Common myeloid progenitor, CD34-positive (primary cell): Measurements from ENCODE around the gene DNAH9.

Source experiments
- CTCF ChIA-PET: fragments of 350-600 bp; sonication (Branson Sonifier 250); formaldehyde crosslinking; loops from one replicate; lab custom pipeline; 2021; ENCODE audit warnings: antibody characterized with exemption; lab: Charles Lee
- POLR2A ChIA-PET: fragments of 350-600 bp; sonication (Branson Sonifier 250); formaldehyde crosslinking; loops from one replicate; lab custom pipeline; 2021; ENCODE audit warnings: antibody characterized with exemption; lab: Charles Lee
- DNase-seq, 3 donors: peaks; one replicate each; pipeline versions ENCODE4 v3.0.0 to v3.0.0-alpha.2; 2013
- H3K27ac ChIP-seq, 2 experiments: 1 replicate in 1 of 2; 2 replicates in 1 of 2; pipeline ENCODE4 v1.7.0; 2013; ENCODE audit warnings: inconsistent platforms in 2 of 2, low read length in 2 of 2, mild to moderate bottlenecking in 2 of 2, low read depth in 1 of 2, moderate library complexity in 1 of 2; ENCODE audit not compliant: severe bottlenecking in 2 of 2, insufficient read depth in 1 of 2, poor library complexity in 1 of 2
- H3K27me3 ChIP-seq, 5 experiments: replicated peaks in 2 of 5; 1 replicate in 3 of 5; 2 replicates in 2 of 5; pipeline versions ENCODE4 v1.6.1 to v1.7.0; 2013; ENCODE audit warnings: low read length in 4 of 5, mild to moderate bottlenecking in 2 of 5, moderate library complexity in 2 of 5, inconsistent platforms in 1 of 5; ENCODE audit not compliant: insufficient read depth in 5 of 5, control insufficient read depth in 4 of 5
- H3K36me3 ChIP-seq, 4 experiments: 1 replicate in 2 of 4; 2 replicates in 2 of 4; pipeline versions ENCODE4 v1.6.1 to v1.7.0; 2013; ENCODE audit warnings: low read length in 3 of 4, control low read depth in 1 of 4, mild to moderate bottlenecking in 1 of 4; ENCODE audit not compliant: control insufficient read depth in 4 of 4, insufficient read depth in 4 of 4
- H3K4me1 ChIP-seq, 4 experiments: 1 replicate in 3 of 4; 2 replicates in 1 of 4; pipeline versions ENCODE4 v1.6.1 to v1.7.1; 2013; ENCODE audit warnings: low read length in 3 of 4, mild to moderate bottlenecking in 3 of 4, control low read depth in 1 of 4, inconsistent platforms in 1 of 4, moderate library complexity in 1 of 4; ENCODE audit not compliant: control insufficient read depth in 4 of 4, insufficient read depth in 4 of 4; ENCODE audit errors: control extremely low read depth in 1 of 4
- H3K4me3 ChIP-seq, 7 experiments: 1 replicate in 4 of 7; 2 replicates in 3 of 7; pipeline versions ENCODE4 v1.5.1 to v1.7.0; 2013; ENCODE audit warnings: mild to moderate bottlenecking in 7 of 7, low read length in 6 of 7, moderate library complexity in 6 of 7, inconsistent platforms in 2 of 7, low read depth in 2 of 7, control low read depth in 1 of 7; ENCODE audit not compliant: insufficient read depth in 4 of 7, control insufficient read depth in 1 of 7; ENCODE audit errors: extremely low read depth in 1 of 7
- H3K9me3 ChIP-seq, 5 experiments: 1 replicate in 4 of 5; 2 replicates in 1 of 5; pipeline versions ENCODE4 v1.6.1 to v1.7.1; 2013; ENCODE audit warnings: low read length in 4 of 5, mild to moderate bottlenecking in 2 of 5, inconsistent platforms in 1 of 5, low read depth in 1 of 5, moderate library complexity in 1 of 5; ENCODE audit not compliant: control insufficient read depth in 4 of 5, insufficient read depth in 2 of 5; ENCODE audit errors: control extremely low read depth in 1 of 5
- WGBS: methylation state at CpG from one replicate; pipeline ENCODE4 v1.1.5; 2013; ENCODE audit not compliant: insufficient coverage; 5-methylcytosine and 5-hydroxymethylcytosine counted together

The DNAH9 gene

GRCh38 chr17:11742886-11743285 lies 144.6 kb downstream of the DNAH9 start:
- Histone ChIP-seq H3K36me3 (no peaks in the 10 kb centered on the region), H3K27ac (no peak overlapping the region), H3K4me3 (no peak overlapping the region), H3K9me3 (peaks cover 0 to 5% (median 0%) of the 10 kb centered on the region in 5 experiments), H3K4me1 (no peaks in the 10 kb centered on the region), H3K27me3 (no peaks in the 10 kb centered on the region)
- POLR2A ChIA-PET, result no interaction called here
- CTCF ChIA-PET, result no interaction called here
- WGBS, result 28% methylated on average over 4 of the region's 4 CpGs
- no peak for DNase-seq

GRCh38 chr17:11744696-11745095 lies 146.4 kb downstream of the DNAH9 start:
- Histone ChIP-seq H3K36me3 (no peaks in the 10 kb centered on the region), H3K4me3 (no peak overlapping the region), H3K27me3 (no peaks in the 10 kb centered on the region), H3K9me3 (peaks cover 0 to 5% (median 1%) of the 10 kb centered on the region in 5 experiments), H3K27ac (no peak overlapping the region), H3K4me1 (no peaks in the 10 kb centered on the region)
- DNase-seq, result no peak
- ChIA-PET CTCF (no interaction called here), POLR2A (no interaction called here)
- 97% methylated on average over 10 of the region's 11 CpGs for WGBS

DNA sequence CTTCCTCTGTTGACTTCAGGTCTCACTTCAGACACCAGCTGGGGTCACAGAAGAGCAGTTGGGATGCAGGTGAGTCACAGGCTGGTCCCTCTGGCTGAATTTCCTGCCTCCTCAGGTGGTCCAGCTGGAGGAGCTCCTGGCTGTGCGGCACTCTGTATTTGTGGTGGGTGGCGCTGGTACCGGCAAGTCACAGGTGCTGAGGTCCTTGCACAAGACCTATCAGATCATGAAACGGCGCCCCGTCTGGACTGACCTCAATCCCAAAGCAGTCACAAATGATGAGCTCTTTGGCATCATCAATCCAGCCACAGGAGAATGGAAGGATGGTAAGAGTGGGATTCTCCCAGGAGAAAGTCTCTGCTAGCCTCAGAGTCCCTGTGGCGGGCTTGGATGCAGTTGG lies 149.2 kb downstream of the DNAH9 start:
- no peaks in the 10 kb centered on the region for H3K4me1 ChIP-seq
- H3K4me3 ChIP-seq, result no peak overlapping the region
- H3K9me3 ChIP-seq, result peaks cover 0 to 5% (median 1%) of the 10 kb centered on the region in 5 experiments
- H3K27me3 ChIP-seq, result no peaks in the 10 kb centered on the region
- 98% methylated on average over 7 of the region's 7 CpGs for WGBS
- H3K27ac ChIP-seq, result no peak overlapping the region
- CTCF ChIA-PET, result no interaction called here
- H3K36me3 ChIP-seq, result no peaks in the 10 kb centered on the region
- POLR2A ChIA-PET, result no interaction called here
- DNase-seq, result no peak

- H3K4me1 ChIP-seq, result no peaks in the 10 kb centered on the region
- no peaks in the 10 kb centered on the region for H3K36me3 ChIP-seq
- ChIA-PET POLR2A (no interaction called here), CTCF (no interaction called here)
- no peaks in the 10 kb centered on the region for H3K27me3 ChIP-seq
- no peak overlapping the region for H3K4me3 ChIP-seq
- no peak overlapping the region for H3K27ac ChIP-seq
- no CpG with 5 or more reads among the region's 5 CpGs for WGBS
- H3K9me3 ChIP-seq, result peaks cover 0 to 2% (median 0%) of the 10 kb centered on the region in 5 experiments
- no peak for DNase-seq
Measured at GRCh38 chr17:11757815-11758214, 159.5 kb downstream of the DNAH9 start.

GRCh38 chr17:11768106-11768505 lies 169.8 kb downstream of the DNAH9 start:
- Histone ChIP-seq H3K9me3 (peaks cover 0 to 3% (median 0%) of the 10 kb centered on the region in 5 experiments), H3K4me1 (no peaks in the 10 kb centered on the region), H3K36me3 (no peaks in the 10 kb centered on the region), H3K27me3 (no peaks in the 10 kb centered on the region), H3K27ac (no peak overlapping the region), H3K4me3 (no peak overlapping the region)
- 98% methylated on average over 11 of the region's 11 CpGs for WGBS
- no peak for DNase-seq
- ChIA-PET POLR2A (interaction anchor here (0.6 kb wide), 1 partner anchor 380 kb away, joined by 3 read pairs; no protein-coding TSS in a partner anchor), CTCF (no interaction called here)

GRCh38 chr17:11768981-11769380 lies 170.7 kb downstream of the DNAH9 start:
- H3K36me3 ChIP-seq, result no peaks in the 10 kb centered on the region
- WGBS, result 92% methylated on average over 19 of the region's 19 CpGs
- H3K27me3 ChIP-seq, result no peaks in the 10 kb centered on the region
- POLR2A ChIA-PET, result no interaction called here
- no peak for DNase-seq
- CTCF ChIA-PET, result no interaction called here
- no peak overlapping the region for H3K4me3 ChIP-seq
- no peak overlapping the region for H3K27ac ChIP-seq
- H3K9me3 ChIP-seq, result no peaks in the 10 kb centered on the region
- H3K4me1 ChIP-seq, result no peaks in the 10 kb centered on the region

- Histone ChIP-seq H3K27ac (no peak overlapping the region), H3K4me1 (no peaks in the 10 kb centered on the region), H3K27me3 (no peaks in the 10 kb centered on the region), H3K9me3 (no peaks in the 10 kb centered on the region), H3K4me3 (no peak overlapping the region), H3K36me3 (no peaks in the 10 kb centered on the region)
- ChIA-PET POLR2A (no interaction called here), CTCF (no interaction called here)
- DNase-seq, result no peak
Measured at GRCh38 chr17:11772031-11772430, 173.8 kb downstream of the DNAH9 start.
